T1000 (cell line): Measurements from ENCODE around the gene GPR153.
A peak's percentile ranks its signal among the peaks of the same experiment; 100 is the strongest.

ENCODE experiments used
- DNase-seq: peaks from one replicate; lab custom pipeline; 2025; ENCODE audit warnings: mixed read lengths; lab: John Stamatoyannopoulos, UW

Gene GPR153

DNA sequence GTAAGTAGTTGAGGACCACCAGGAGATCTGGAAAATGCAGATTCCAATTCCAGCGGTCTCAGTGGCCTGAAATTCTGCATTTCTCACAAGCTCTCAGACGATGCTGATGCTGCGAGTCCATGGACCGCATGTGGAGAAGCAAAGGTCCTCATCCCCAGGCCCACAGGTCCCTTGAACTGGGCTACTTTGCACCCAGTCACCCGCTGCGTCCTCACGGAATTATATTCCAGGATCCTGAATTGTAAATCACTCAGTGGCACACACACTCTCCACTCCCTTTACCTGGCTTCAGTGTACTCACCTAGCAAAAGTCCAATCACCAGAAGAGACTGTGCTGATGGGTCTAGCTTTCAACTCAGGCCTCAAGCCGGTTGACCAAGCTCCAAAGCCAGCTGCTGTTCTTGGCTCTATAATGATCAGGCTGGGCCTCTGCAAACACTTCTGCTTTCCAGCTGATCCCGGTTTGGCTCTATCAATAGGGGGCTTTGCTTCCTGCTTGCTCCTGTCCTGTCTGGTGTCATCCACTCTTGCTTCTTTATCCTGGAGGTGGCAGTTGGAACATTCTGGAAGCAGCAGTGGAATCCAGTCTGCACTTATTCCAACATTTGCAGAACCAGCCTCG, 60.6 kb downstream of the GPR153 start:
- DNase-seq = no peak

DNA sequence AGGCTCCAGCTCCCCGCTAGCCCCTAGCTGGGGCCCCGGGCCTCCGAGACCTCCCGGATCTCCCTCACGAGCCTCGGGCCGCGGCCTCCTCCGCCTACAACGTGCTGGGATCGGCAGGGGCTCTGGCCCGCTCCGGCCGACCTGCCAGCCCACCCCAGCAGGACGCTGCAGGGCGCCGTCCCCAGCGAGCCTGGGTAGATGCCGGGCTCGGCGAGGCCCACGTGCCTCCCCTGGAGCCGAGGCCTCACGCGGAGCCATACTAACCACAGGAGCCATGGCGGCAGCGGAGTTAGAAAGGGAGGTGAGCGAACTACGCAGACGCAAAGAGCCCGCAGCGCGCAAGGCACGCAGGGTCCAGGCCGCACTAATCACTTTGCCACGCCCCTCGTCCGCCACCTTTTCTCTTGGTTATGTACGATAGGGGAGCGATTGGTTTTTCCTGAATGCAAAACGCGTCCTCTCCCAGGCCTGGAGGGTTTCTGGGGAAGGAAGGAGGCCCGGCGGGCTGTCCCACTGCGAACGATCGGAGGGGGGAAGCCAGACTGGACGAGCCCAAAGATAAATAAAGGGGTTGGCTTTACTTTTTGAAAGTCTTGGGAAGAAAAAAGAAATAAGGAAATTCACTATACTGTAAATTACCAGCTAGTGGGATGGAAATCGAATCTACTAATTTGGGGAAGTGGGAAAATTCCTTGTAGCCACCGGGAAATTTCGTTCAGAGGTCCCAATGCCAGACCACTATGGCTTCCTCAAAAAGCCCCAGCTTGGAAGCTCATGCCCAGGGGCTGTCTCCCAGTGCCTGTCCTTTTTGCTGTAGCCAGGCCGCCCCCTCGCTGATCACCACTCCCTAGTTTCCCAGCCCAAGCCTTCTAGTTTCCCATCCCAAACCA, 61.4 kb downstream of the GPR153 start, which contains the start of gene RPL22:
RPL22 (minus strand) TSS at position 298 of the 890 bp plus-strand sequence; CDS start at position 276, 22 bp downstream.
- peak; percentile 96 for DNase-seq

DNA sequence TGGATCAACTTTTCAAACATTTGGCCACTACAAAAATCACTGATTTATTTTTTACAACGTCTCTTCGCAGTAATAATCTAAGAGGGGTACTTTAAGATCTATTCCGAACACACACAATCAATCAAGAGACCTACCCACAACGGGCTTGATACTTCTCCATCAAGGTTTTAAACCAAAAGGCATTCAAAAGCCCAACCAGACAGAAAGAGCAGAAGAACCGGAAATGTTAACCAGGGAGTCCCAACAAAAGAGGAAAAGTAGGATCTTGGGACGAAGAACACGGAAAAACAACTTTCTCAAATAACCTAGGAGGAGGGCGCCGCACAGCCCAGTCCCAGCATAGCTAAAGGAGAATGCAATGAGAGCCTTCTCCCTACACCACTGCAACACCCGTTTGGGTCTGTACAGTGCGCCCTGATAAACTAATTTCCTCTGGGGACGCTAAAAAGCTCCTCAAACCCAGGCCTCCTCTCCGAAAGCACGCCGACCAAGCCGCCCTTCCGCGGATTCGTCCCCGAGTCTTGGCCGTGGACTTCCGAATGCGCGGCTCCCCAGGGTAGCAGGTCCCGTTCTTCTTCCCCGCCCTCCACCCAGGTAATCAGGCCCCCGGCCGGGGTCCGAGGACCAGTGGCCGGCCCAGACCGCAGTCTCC, 62.1 kb downstream of the GPR153 start:
- no peak for DNase-seq

DNA sequence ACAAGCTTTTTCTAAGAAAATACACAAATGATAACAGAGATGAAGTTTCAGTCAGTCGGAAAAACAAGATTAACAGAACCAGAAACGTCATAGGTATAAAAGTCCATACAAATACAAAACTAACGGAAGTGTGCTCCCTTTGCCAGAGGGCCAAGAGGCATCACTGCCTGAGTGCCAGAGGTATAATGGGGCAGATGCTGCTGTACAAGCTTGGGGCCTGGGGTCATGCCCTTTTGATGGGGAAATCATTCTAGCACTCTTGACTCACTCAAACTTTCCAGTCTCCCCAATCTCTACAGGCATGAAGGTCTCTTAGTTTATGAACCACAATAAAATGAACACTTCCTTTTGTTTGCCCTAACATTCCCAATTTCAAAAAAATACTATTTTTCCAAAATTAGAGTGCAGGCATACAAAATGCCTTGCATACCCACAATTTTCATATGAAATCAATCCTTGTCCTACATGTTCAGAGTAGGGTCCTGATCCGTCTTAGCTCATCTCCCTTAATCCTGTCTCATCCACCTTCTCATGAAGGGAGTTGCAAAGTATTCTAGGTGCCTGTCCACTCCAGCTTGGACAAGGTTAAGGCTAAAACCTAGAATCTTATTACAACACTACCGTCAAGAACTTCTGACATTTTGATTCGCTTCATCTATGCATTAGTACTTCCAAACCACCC, 63.0 kb downstream of the GPR153 start:
- DNase-seq = no peak
